PC-9 (cell line): ENCODE data around the gene NINJ1.

Experiments
- EZH2 ChIP-seq: fragments of 200-600 bp; sonication (generic); IDR thresholded peaks from 2 replicates; pipeline ENCODE4 v1.8.0; 2017; ENCODE audit warnings: antibody characterized with exemption, low read depth
- TF ChIP-seq, protein P1 (sequence below): fragments of 200-600 bp; sonication (generic); conservative IDR thresholded peaks from 2 replicates; pipeline ENCODE4 v1.6.1; 2017; ENCODE audit warnings: mixed run types, antibody characterized with exemption, mild to moderate bottlenecking, moderate library complexity

DNA sequence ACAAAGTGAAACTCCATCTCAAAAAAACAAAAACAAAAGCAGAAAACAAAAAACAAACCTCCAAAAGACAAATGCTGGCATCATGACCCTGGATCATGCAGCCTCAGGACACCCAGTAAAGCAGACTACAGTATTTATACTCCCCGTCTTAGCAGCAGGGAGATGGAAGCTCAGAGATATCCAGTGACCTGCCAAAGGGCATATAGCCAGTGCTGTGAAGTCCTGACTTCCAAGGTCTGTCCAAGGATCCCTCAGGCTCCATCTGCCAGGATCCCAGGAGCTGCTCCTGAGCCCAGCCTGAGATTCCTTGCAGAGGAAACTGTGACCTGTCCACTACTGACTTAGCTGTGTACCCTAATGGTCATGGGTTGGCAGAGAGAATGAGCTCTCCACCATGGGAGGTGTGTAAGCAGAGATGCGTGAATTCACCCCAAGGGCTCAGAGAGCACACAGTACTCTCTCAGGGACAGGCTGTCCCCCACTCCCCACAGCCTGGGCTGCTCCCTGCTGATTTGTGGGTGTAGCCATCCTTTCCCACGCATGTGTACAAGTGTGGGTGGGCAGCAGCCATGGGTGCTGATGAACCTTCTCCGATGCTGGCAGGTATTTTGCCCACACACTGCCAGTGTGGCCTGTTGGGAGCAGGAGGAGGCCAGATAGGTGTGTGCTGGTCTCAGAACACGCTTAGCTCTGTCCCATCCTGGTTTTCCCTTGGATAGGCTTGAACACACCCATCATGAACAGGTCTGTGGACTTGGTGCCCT lies 47.8 kb upstream of the NINJ1 start:
- TF ChIP-seq, protein P1, sequence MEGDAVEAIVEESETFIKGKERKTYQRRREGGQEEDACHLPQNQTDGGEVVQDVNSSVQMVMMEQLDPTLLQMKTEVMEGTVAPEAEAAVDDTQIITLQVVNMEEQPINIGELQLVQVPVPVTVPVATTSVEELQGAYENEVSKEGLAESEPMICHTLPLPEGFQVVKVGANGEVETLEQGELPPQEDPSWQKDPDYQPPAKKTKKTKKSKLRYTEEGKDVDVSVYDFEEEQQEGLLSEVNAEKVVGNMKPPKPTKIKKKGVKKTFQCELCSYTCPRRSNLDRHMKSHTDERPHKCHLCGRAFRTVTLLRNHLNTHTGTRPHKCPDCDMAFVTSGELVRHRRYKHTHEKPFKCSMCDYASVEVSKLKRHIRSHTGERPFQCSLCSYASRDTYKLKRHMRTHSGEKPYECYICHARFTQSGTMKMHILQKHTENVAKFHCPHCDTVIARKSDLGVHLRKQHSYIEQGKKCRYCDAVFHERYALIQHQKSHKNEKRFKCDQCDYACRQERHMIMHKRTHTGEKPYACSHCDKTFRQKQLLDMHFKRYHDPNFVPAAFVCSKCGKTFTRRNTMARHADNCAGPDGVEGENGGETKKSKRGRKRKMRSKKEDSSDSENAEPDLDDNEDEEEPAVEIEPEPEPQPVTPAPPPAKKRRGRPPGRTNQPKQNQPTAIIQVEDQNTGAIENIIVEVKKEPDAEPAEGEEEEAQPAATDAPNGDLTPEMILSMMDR = no peak
- TF ChIP-seq EZH2 = no peak
